HepG2 (cell line): ENCODE measurements around the gene TSPAN32.

Experiments
- ELF4 ChIP-seq: sonication (generic); formaldehyde crosslinking; IDR thresholded peaks from 2 replicates; pipeline ENCODE4 v1.5.0; 2020; ENCODE audit warnings: missing genetic modification reagents, mild to moderate bottlenecking, moderate library complexity, borderline replicate concordance
- POLR2A ChIP-seq, 2 experiments: IDR thresholded peaks; 2 replicates each; pipeline ENCODE4 v1.6.1; 2011; ENCODE audit warnings: low read depth in 2 of 2, low read length in 2 of 2, mild to moderate bottlenecking in 1 of 2, moderate library complexity in 1 of 2; ENCODE audit not compliant: insufficient read depth in 1 of 2
- TF ChIP-seq, protein P1 (sequence below): sonication (generic); formaldehyde crosslinking; IDR thresholded peaks from 2 replicates; pipeline ENCODE4 v1.4.0; 2020; ENCODE audit warnings: missing genetic modification reagents, borderline replicate concordance

DNA sequence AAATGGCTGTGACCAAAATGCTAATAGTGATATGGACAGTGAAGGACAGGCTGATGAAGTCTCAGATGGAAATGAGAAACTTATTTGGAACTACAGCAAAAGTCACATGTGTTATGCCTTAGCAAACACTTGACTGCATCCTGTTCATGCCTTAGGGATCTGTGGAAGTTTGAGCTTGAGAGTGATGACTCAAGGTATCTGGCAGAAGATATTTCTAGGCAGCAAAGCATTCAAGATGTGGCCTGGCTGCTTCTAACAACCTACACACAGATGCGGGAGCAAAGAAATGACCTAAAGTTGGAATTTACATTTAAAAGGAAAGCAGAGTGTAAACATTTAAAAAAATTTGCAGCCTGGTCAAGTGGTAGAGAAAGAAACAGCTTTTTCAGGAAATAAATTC lies 47.2 kb downstream of the TSPAN32 start:
- no peak for TF ChIP-seq ELF4 (CRISPR knock-in tag)
- TF ChIP-seq, protein P1, sequence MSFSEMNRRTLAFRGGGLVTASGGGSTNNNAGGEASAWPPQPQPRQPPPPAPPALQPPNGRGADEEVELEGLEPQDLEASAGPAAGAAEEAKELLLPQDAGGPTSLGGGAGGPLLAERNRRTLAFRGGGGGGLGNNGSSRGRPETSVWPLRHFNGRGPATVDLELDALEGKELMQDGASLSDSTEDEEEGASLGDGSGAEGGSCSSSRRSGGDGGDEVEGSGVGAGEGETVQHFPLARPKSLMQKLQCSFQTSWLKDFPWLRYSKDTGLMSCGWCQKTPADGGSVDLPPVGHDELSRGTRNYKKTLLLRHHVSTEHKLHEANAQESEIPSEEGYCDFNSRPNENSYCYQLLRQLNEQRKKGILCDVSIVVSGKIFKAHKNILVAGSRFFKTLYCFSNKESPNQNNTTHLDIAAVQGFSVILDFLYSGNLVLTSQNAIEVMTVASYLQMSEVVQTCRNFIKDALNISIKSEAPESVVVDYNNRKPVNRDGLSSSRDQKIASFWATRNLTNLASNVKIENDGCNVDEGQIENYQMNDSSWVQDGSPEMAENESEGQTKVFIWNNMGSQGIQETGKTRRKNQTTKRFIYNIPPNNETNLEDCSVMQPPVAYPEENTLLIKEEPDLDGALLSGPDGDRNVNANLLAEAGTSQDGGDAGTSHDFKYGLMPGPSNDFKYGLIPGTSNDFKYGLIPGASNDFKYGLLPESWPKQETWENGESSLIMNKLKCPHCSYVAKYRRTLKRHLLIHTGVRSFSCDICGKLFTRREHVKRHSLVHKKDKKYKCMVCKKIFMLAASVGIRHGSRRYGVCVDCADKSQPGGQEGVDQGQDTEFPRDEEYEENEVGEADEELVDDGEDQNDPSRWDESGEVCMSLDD = no peak
- TF ChIP-seq POLR2A (IDR thresholded peaks at IDR 0.05; ENCODE audit: insufficient read depth in 1 of 2, low read depth in 2 of 2, low read length in 2 of 2) = no peak
